ENCODE measurements around the gene NME9. TPM values are rescaled to one million over a fixed set of nuclear protein-coding genes. Genes with fewer than 3 reads are reported as not detected.

NME9 gene
- total and polyA plus RNA-seq, 8 donors = 0.13 to 0.55 TPM; not detected in 6

GRCh38 chr3:138364356-138365252 lies 35.0 kb upstream of the NME9 start:
- TF ChIP-seq POLR2AphosphoS5 (IDR thresholded peaks at IDR 0.05) = no peak
- no peak for TF ChIP-seq EP300 (IDR thresholded peaks at IDR 0.05)
- TF ChIP-seq POLR2A (IDR thresholded peaks at IDR 0.05) = no peak
- no peak for TF ChIP-seq CTCF (IDR thresholded peaks at IDR 0.05)
- H3K9me3 ChIP-seq = no peaks in the 10 kb centered on the region
- intact Hi-C loops (cut with DNase I; ENCODE audit: low total_unique reads) = no loop called here
- no peak overlapping the region for H3K4me3 ChIP-seq
- no peaks in the 10 kb centered on the region for H3K27me3 ChIP-seq
- no peak for DNase-seq
- H3K27ac ChIP-seq = no peak overlapping the region
- peaks cover 0 to 20% (median 6%) of the 10 kb centered on the region in 4 donors for H3K4me1 ChIP-seq
- WGBS, 5 donors = 86 to 94% (median 90%) methylated on average over 6 of the region's 6 CpGs
- H3K36me3 ChIP-seq = no peaks in the 10 kb centered on the region

- WGBS, 5 donors = 91 to 100% (median 97%) methylated on average over 4 of the region's 4 CpGs
- no peaks in the 10 kb centered on the region for H3K36me3 ChIP-seq
- DNase-seq = no peak
- intact Hi-C loops (cut with DNase I; ENCODE audit: low total_unique reads) = no loop called here
- H3K9me3 ChIP-seq = no peaks in the 10 kb centered on the region
- H3K27ac ChIP-seq = no peak overlapping the region
- no peak overlapping the region for H3K4me3 ChIP-seq
- no peak for TF ChIP-seq POLR2A (IDR thresholded peaks at IDR 0.05)
- H3K4me1 ChIP-seq = peaks cover 6 to 33% (median 7%) of the 10 kb centered on the region in 4 donors
- no peaks in the 10 kb centered on the region for H3K27me3 ChIP-seq
These were observed 33.7 kb upstream of the NME9 start for GRCh38 chr3:138363322-138363721.

GRCh38 chr3:138362538-138362937 lies 32.9 kb upstream of the NME9 start:
- DNase-seq = no peak
- Histone ChIP-seq H3K9me3 (no peaks in the 10 kb centered on the region), H3K36me3 (no peaks in the 10 kb centered on the region), H3K4me3 (no peak overlapping the region), H3K27ac (no peak overlapping the region), H3K4me1 (peaks cover 2 to 32% (median 6%) of the 10 kb centered on the region in 4 donors), H3K27me3 (no peaks in the 10 kb centered on the region)
- 90 to 96% (median 93%) methylated on average over 7 of the region's 7 CpGs for WGBS, 5 donors
- TF ChIP-seq POLR2A (IDR thresholded peaks at IDR 0.05) (no peak), EP300 (IDR thresholded peaks at IDR 0.05) (no peak), POLR2AphosphoS5 (IDR thresholded peaks at IDR 0.05) (no peak), CTCF (IDR thresholded peaks at IDR 0.05) (no peak)
- intact Hi-C loops (cut with DNase I; ENCODE audit: low total_unique reads) = no loop called here

GRCh38 chr3:138361561-138361971 lies 31.9 kb upstream of the NME9 start:
- Histone ChIP-seq H3K4me3 (no peak overlapping the region), H3K27ac (no peak overlapping the region), H3K9me3 (no peaks in the 10 kb centered on the region), H3K27me3 (no peaks in the 10 kb centered on the region), H3K36me3 (no peaks in the 10 kb centered on the region), H3K4me1 (peaks cover 0 to 37% (median 10%) of the 10 kb centered on the region in 4 donors)
- intact Hi-C loops (cut with DNase I; ENCODE audit: low total_unique reads) = no loop called here
- TF ChIP-seq EP300 (IDR thresholded peaks at IDR 0.05) (no peak), POLR2A (IDR thresholded peaks at IDR 0.05) (no peak), POLR2AphosphoS5 (IDR thresholded peaks at IDR 0.05) (no peak), CTCF (IDR thresholded peaks at IDR 0.05) (no peak)
- WGBS, 5 donors = 84 to 93% (median 91%) methylated on average over 7 of the region's 7 CpGs
- DNase-seq = no peak

Measured in stomach (tissue), 9 donors.